ENCODE data around the gene GTF2F1. TPM values are rescaled to one million over a fixed set of nuclear protein-coding genes. Genes with fewer than 3 reads are reported as not detected.

The GTF2F1 gene
- total and polyA plus RNA-seq, 9 of the 15 experiments (the other 6 are each of a cell fraction or from before 2014, with no cell fraction given) = 4.7 to 75.4 (median 68.4) TPM

- TF ChIP-seq MNT (conservative IDR thresholded peaks at IDR 0.05) (0 out of 4 replicates have a peak, but pooled peaks of 1 of the 2 experiments have one; percentile 7), ADNP (tag; IDR thresholded peaks at IDR 0.05) (no peak), NKRF (IDR thresholded peaks at IDR 0.05; ENCODE audit: borderline replicate concordance) (peak; percentile 67), ZNF143 (CRISPR knock-in tag; IDR thresholded peaks at IDR 0.05) (no peak), TFAP4 (CRISPR knock-in tag; IDR thresholded peaks at IDR 0.05; ENCODE audit: borderline replicate concordance) (peak; percentile 93), L3MBTL2 (IDR thresholded peaks at IDR 0.05) (peak; percentile 51), HMGN3 (IDR thresholded peaks at IDR 0.05; ENCODE audit: borderline replicate concordance, extremely low read depth, insufficient read length, low read depth, low read length) (peak; percentile 20), PHF20 (IDR thresholded peaks at IDR 0.05; ENCODE audit: partially characterized antibody) (peak; percentile 59), ZNF639 (CRISPR knock-in tag; conservative IDR thresholded peaks at IDR 0.05 in 1 of 2, IDR thresholded peaks at IDR 0.05 in 1 of 2) (peak in 1 of 2 experiments; percentile 78; a peak in 2 of 4 replicates), MBD1 (CRISPR knock-in tag; IDR thresholded peaks at IDR 0.05) (no peak), ELF2 (CRISPR knock-in tag; IDR thresholded peaks at IDR 0.05) (peak; percentile 25; the same call in 1 of the 2 replicates), HCFC1 (IDR thresholded peaks at IDR 0.05; ENCODE audit: low read depth, low read length) (0 out of 2 replicates have a peak, but pooled peaks have one; percentile 1), PKNOX1 (IDR thresholded peaks at IDR 0.05) (peak; percentile 100), PHF21A (IDR thresholded peaks at IDR 0.05; ENCODE audit: borderline replicate concordance, low read depth) (0 out of 2 replicates have a peak, but pooled peaks have one; percentile 37), ATF1 (CRISPR knock-in tag; IDR thresholded peaks at IDR 0.05) (no peak), ATF1 (tag; IDR thresholded peaks at IDR 0.05) (peak; percentile 89)
These were observed 20.3 kb downstream of the GTF2F1 start, which contains the start of gene ALKBH7 (continued) for GRCh38 chr19:6372594-6373095.

All from K562 (cell line).